Liver (tissue), 9 donors: ENCODE data around the gene TOLLIP. TPM values are rescaled to one million over a fixed set of nuclear protein-coding genes. Genes with fewer than 3 reads are reported as not detected.
"Not testable (repeated sequence)": the region's sequence is repeated elsewhere in the genome, so short reads cannot be mapped to it uniquely, and the experiment has no call there.

Experiments
- DNase-seq: peaks from one replicate; pipeline ENCODE4 v3.0.0-alpha.2; 2017; ENCODE audit warnings: low spot score
- H3K27ac ChIP-seq, 2 donors: one replicate each; pipeline ENCODE4 v1.7.0; 2013; ENCODE audit warnings: inconsistent platforms in 2 of 2, low read length in 2 of 2, control low read depth in 1 of 2, low read depth in 1 of 2, mild to moderate bottlenecking in 1 of 2
- H3K27me3 ChIP-seq, 4 donors: one replicate each; pipeline versions ENCODE4 v1.6.1 to v1.7.0; 2013; ENCODE audit warnings: low read length in 3 of 4, inconsistent platforms in 1 of 4, mild to moderate bottlenecking in 1 of 4, moderate library complexity in 1 of 4; ENCODE audit not compliant: control insufficient read depth in 4 of 4, insufficient read depth in 4 of 4
- H3K36me3 ChIP-seq, 4 donors: one replicate each; pipeline versions ENCODE4 v1.6.1 to v1.7.0; 2013; ENCODE audit warnings: low read length in 3 of 4, mild to moderate bottlenecking in 3 of 4, low read depth in 1 of 4, moderate library complexity in 1 of 4; ENCODE audit not compliant: control insufficient read depth in 4 of 4, insufficient read depth in 3 of 4
- H3K4me1 ChIP-seq, 4 donors: one replicate each; pipeline versions ENCODE4 v1.6.1 to v1.7.0; 2013; ENCODE audit warnings: low read length in 3 of 4, mild to moderate bottlenecking in 3 of 4, moderate library complexity in 1 of 4; ENCODE audit not compliant: control insufficient read depth in 4 of 4, insufficient read depth in 4 of 4
- H3K4me3 ChIP-seq, 3 donors: one replicate each; pipeline versions ENCODE4 v1.6.1 to v1.7.0; 2013; ENCODE audit warnings: low read length in 3 of 3, control low read depth in 1 of 3, low read depth in 1 of 3, mild to moderate bottlenecking in 1 of 3
- H3K9ac ChIP-seq, 2 donors: one replicate each; pipeline ENCODE4 v1.7.0; 2013; ENCODE audit warnings: low read length in 2 of 2, mild to moderate bottlenecking in 2 of 2, moderate library complexity in 2 of 2, control low read depth in 1 of 2, low read depth in 1 of 2
- H3K9me3 ChIP-seq, 4 donors: one replicate each; pipeline versions ENCODE4 v1.6.1 to v1.7.0; 2013; ENCODE audit warnings: low read length in 3 of 4; ENCODE audit not compliant: control insufficient read depth in 4 of 4
- ATF3 ChIP-seq: IDR thresholded peaks from 2 replicates; pipeline ENCODE4 v1.6.1; 2016; ENCODE audit warnings: antibody characterized with exemption
- CTCF ChIP-seq: fragments of 150-350 bp; IDR thresholded peaks from 2 replicates; pipeline ENCODE4 v1.5.1; 2017; ENCODE audit warnings: improper control_type of control experiment, low read depth, low read length; ENCODE audit not compliant: missing input control
- EGR1 ChIP-seq, 2 donors: IDR thresholded peaks; 2 replicates each; pipeline ENCODE4 v1.6.1; 2016 to 2018; ENCODE audit warnings: antibody characterized with exemption in 2 of 2, low read depth in 2 of 2
- FOXA1 ChIP-seq: IDR thresholded peaks from 2 replicates; pipeline ENCODE4 v1.6.1; 2016; ENCODE audit warnings: antibody characterized with exemption
- FOXA2 ChIP-seq: IDR thresholded peaks from 2 replicates; pipeline ENCODE4 v1.6.1; 2016; ENCODE audit warnings: antibody characterized with exemption
- GABPA ChIP-seq, 2 donors: IDR thresholded peaks in 1 of 2; conservative IDR thresholded peaks in 1 of 2; 2 replicates each; pipeline ENCODE4 v1.6.1; 2016; ENCODE audit warnings: antibody characterized with exemption in 2 of 2, mild to moderate bottlenecking in 1 of 2, moderate library complexity in 1 of 2
- JUND ChIP-seq, 2 donors: IDR thresholded peaks; 2 replicates each; pipeline ENCODE4 v1.6.1; 2016; ENCODE audit warnings: antibody characterized with exemption in 2 of 2
- NR2F2 ChIP-seq: IDR thresholded peaks from 2 replicates; pipeline ENCODE4 v1.6.1; 2016; ENCODE audit warnings: antibody characterized with exemption
- REST ChIP-seq: IDR thresholded peaks from 2 replicates; pipeline ENCODE4 v1.6.1; 2016; ENCODE audit warnings: antibody characterized with exemption, mild to moderate bottlenecking
- SP1 ChIP-seq: IDR thresholded peaks from 2 replicates; pipeline ENCODE4 v1.6.1; 2018; ENCODE audit warnings: antibody characterized with exemption, mild to moderate bottlenecking
- TAF1 ChIP-seq: conservative IDR thresholded peaks from 2 replicates; pipeline ENCODE4 v1.6.1; 2016; ENCODE audit warnings: antibody characterized with exemption, mild to moderate bottlenecking
- WGBS: extraction: QIAGEN DNeasy Blood & Tissue Kit; methylation state at CpG from one replicate; pipeline ENCODE4 v1.1.7; 2013; 5-methylcytosine and 5-hydroxymethylcytosine counted together
- polyA plus RNA-seq, 2 donors: library from polyadenylated mRNA; stranded (reverse) in 1 of 2; unstranded in 1 of 2; fragments of 200-250 nt in 1 of 2; fragments of >200 nt in 1 of 2; fragmentation: Nextera tagmentation in 1 of 2; extraction: Ambion mirVana in 1 of 2; gene quantifications; one replicate each; pipeline versions ENCODE4 v1.2.1 to v1.2.3, GENCODE V29; 2013 to 2015
- total RNA-seq, 2 donors: library from RNA; depleted of rRNA; stranded (reverse); fragments of >200 nt; gene quantifications; one replicate each; pipeline ENCODE4 v1.2.3, GENCODE V29; 2014
- TF ChIP-seq, protein P1 (sequence below): IDR thresholded peaks from 2 replicates; pipeline ENCODE4 v1.6.1; 2016; ENCODE audit warnings: antibody characterized with exemption
- donor health status: healthy.
- donor health status: healthy.
- donor health status: healthy.
- donor health status: healthy.
- donor health status: healthy.

The TOLLIP gene
- total and polyA plus RNA-seq, 4 donors = 27.5 to 102 (median 72.9) TPM

DNA sequence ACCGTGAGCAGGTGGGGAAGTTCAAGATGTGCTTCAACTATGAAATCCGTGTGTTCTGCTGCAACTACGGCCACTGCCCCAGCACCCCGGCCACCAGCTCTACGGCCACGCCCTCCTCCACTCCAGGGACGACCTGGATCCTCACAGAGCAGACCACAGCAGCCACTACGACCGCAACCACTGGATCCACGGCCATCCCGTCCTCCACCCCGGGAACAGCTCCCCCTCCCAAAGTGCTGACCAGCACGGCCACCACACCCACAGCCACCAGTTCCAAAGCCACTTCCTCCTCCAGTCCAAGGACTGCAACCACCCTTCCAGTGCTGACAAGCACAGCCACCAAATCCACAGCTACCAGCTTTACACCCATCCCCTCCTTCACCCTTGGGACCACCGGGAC, 63.7 kb downstream of the TOLLIP start:
- not testable (repeated sequence) for H3K27me3 ChIP-seq, H3K4me1 ChIP-seq, H3K4me3 ChIP-seq, H3K27ac ChIP-seq, H3K9ac ChIP-seq, H3K36me3 ChIP-seq, DNase-seq, H3K9me3 ChIP-seq
- 93% methylated on average over 12 of the region's 14 CpGs for WGBS

DNA sequence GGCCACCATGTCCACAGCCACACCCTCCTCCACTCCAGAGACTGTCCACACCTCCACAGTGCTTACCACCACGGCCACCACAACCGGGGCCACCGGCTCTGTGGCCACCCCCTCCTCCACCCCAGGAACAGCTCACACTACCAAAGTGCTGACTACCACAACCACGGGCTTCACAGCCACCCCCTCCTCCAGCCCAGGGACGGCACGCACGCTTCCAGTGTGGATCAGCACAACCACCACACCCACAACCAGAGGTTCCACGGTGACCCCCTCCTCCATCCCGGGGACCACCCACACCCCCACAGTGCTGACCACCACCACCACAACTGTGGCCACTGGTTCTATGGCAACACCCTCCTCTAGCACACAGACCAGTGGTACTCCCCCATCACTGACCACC, 64.9 kb downstream of the TOLLIP start:
- not testable (repeated sequence) for DNase-seq, H3K4me3 ChIP-seq, H3K9ac ChIP-seq, H3K27ac ChIP-seq, H3K4me1 ChIP-seq, H3K27me3 ChIP-seq, H3K9me3 ChIP-seq, H3K36me3 ChIP-seq
- 94% methylated on average over 9 of the region's 9 CpGs for WGBS

DNA sequence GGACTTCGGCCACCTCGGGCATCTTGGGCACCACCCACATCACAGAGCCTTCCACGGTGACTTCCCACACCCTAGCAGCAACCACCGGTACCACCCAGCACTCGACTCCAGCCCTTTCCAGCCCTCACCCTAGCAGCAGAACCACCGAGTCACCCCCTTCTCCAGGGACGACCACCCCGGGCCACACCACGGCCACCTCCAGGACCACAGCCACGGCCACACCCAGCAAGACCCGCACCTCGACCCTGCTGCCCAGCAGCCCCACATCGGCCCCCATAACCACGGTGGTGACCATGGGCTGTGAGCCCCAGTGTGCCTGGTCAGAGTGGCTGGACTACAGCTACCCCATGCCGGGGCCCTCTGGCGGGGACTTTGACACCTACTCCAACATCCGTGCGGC, 65.9 kb downstream of the TOLLIP start:
- not testable (repeated sequence) for H3K36me3 ChIP-seq
- 98% methylated on average over 16 of the region's 18 CpGs for WGBS

DNA sequence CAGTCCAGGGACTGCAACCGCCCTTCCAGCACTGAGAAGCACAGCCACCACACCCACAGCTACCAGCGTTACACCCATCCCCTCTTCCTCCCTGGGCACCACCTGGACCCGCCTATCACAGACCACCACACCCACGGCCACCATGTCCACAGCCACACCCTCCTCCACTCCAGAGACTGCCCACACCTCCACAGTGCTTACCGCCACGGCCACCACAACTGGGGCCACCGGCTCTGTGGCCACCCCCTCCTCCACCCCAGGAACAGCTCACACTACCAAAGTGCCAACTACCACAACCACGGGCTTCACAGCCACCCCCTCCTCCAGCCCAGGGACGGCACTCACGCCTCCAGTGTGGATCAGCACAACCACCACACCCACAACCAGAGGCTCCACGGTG, 66.7 kb downstream of the TOLLIP start:
- not testable (repeated sequence) for H3K4me3 ChIP-seq, H3K27me3 ChIP-seq, H3K9me3 ChIP-seq, H3K36me3 ChIP-seq, H3K4me1 ChIP-seq, H3K9ac ChIP-seq, H3K27ac ChIP-seq, DNase-seq
- WGBS = 92% methylated on average over 10 of the region's 11 CpGs

More for the DNA sequence above, 65.9 kb downstream of the TOLLIP start:
- DNase-seq, H3K9ac ChIP-seq, H3K9me3 ChIP-seq, H3K4me1 ChIP-seq, H3K4me3 ChIP-seq, H3K27ac ChIP-seq, H3K27me3 ChIP-seq: not testable (repeated sequence)

DNA sequence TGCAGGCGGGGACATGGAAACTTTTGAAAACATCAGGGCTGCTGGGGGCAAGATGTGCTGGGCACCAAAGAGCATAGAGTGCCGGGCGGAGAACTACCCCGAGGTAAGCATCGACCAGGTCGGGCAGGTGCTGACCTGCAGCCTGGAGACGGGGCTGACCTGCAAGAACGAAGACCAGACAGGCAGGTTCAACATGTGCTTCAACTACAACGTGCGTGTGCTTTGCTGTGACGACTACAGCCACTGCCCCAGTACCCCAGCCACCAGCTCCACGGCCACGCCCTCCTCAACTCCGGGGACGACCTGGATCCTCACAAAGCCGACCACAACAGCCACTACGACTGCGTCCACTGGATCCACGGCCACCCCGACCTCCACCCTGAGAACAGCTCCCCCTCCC, 67.1 kb downstream of the TOLLIP start:
- H3K9me3 ChIP-seq = no peaks in the 10 kb centered on the region
- no peak for TF ChIP-seq FOXA1
- TF ChIP-seq, protein P1, sequence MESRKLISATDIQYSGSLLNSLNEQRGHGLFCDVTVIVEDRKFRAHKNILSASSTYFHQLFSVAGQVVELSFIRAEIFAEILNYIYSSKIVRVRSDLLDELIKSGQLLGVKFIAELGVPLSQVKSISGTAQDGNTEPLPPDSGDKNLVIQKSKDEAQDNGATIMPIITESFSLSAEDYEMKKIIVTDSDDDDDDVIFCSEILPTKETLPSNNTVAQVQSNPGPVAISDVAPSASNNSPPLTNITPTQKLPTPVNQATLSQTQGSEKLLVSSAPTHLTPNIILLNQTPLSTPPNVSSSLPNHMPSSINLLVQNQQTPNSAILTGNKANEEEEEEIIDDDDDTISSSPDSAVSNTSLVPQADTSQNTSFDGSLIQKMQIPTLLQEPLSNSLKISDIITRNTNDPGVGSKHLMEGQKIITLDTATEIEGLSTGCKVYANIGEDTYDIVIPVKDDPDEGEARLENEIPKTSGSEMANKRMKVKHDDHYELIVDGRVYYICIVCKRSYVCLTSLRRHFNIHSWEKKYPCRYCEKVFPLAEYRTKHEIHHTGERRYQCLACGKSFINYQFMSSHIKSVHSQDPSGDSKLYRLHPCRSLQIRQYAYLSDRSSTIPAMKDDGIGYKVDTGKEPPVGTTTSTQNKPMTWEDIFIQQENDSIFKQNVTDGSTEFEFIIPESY = no peak
- TF ChIP-seq REST = no peak
- TF ChIP-seq FOXA2 = no peak
- TF ChIP-seq GABPA (IDR thresholded peaks at IDR 0.05 in 1 of 2, conservative IDR thresholded peaks at IDR 0.05 in 1 of 2) = no peak
- no peak for TF ChIP-seq ATF3
- no peak for TF ChIP-seq CTCF
- no peak for TF ChIP-seq NR2F2
- no peak for TF ChIP-seq SP1
- TF ChIP-seq JUND (IDR thresholded peaks at IDR 0.05) = no peak
- no peak for TF ChIP-seq TAF1
- TF ChIP-seq EGR1 (IDR thresholded peaks at IDR 0.05; ENCODE audit: low read depth in 2 of 2) = no peak

More for the DNA sequence above, 67.1 kb downstream of the TOLLIP start:
- DNase-seq = no peak
- 97% methylated on average over 20 of the region's 20 CpGs for WGBS
- H3K9ac ChIP-seq = no peak overlapping the region
- H3K36me3 ChIP-seq = no peaks in the 10 kb centered on the region
- no peaks in the 10 kb centered on the region for H3K4me1 ChIP-seq
- H3K4me3 ChIP-seq = no peak overlapping the region
- no peaks in the 10 kb centered on the region for H3K27me3 ChIP-seq
- no peak overlapping the region for H3K27ac ChIP-seq
